SH-SY5Y (cell line): ENCODE measurements around the gene DEPDC1B.

Source experiments
- GATA2 ChIP-seq: IDR thresholded peaks from 2 replicates; pipeline ENCODE4 v1.6.1; 2011; ENCODE audit warnings: mild to moderate bottlenecking, low read depth, low read length
- GATA3 ChIP-seq: IDR thresholded peaks from 2 replicates; pipeline ENCODE4 v1.6.1; 2011; ENCODE audit warnings: low read depth, mild to moderate bottlenecking, low read length, moderate library complexity

GRCh38 chr5:60584304-60584703 lies 115.7 kb downstream of the DEPDC1B start:
- no peak for TF ChIP-seq GATA2
- no peak for TF ChIP-seq GATA3
